ENCODE measurements around the gene DDN. TPM values are rescaled to one million over a fixed set of nuclear protein-coding genes. Genes with fewer than 3 reads are reported as not detected.

Gene DDN
- total and polyA plus RNA-seq, 3 experiments from 2014 or later, result 0.33 to 0.39 TPM; not detected in 1

DNA sequence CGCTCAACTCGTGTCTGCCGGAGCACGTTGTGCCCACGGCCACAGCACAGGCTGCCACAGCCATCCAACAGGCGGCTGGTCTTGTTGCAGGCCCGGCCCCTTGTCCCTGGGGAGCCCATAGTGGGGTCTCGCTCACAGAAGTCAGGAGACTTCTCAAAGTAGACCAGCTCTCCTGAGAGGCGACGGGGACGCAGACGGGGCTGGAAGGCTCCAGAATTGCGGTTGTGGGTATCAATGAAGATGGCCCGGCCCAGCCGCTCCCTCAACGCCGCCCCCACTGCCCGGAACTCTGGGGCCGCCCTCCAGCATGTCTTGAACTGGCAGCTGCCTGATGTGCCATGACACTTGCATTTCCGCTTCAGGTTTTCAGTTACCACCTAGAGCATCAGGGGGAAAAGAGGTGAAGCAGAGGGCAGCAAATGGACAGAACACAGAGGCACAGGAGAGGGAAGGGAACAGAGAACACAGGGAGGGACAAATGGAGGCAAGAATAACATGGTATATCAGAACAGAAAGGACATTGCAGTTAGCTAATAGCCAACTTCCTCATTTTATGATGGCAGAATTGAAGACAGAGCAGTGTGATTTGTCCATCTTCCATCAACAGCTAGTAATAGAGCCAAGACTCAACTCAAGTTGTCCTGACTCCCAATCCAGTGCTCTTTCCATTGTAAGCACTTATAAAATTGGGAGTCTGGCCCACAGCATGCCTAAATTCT, 32.8 kb downstream of the DDN start:
- Histone ChIP-seq H3K27ac (ENCODE audit: low read depth, low read length) (no peak overlapping the region), H3K9me3 (ENCODE audit: low read length) (no peaks in the 10 kb centered on the region), H3K36me3 (ENCODE audit: insufficient read depth, low read length) (no peaks in the 10 kb centered on the region), H3K27me3 (ENCODE audit: insufficient read depth, low read length, poor library complexity, severe bottlenecking) (peaks cover 13% of the 10 kb centered on the region), H3K4me3 (ENCODE audit: low read length) (no peak overlapping the region), H3K4me1 (ENCODE audit: insufficient read depth, low read length) (peaks cover 23% of the 10 kb centered on the region)
- Mint-ChIP-seq H3K4me3 (no peak overlapping the region), H3K9me3 (no peaks in the 10 kb centered on the region), H3K27ac (no peak overlapping the region), H3K27me3 (peaks cover 7 to 9% of the 10 kb centered on the region in 2 donors), H3K36me3 (no peaks in the 10 kb centered on the region), H3K4me1 (peaks cover 13 to 23% (median 14%) of the 10 kb centered on the region in 3 donors)
- POLR2A ChIA-PET, result interaction anchor here (0.6 to 0.7 kb wide), 3 partner anchors 37 to 99 kb away, joined by 3 to 5 read pairs (median 5); no protein-coding TSS in a partner anchor
- no peak for DNase-seq
- CTCF ChIA-PET, result interaction anchor here (4.8 to 4.9 kb wide), 2 partner anchors 13 to 21 kb away, joined by 34 to 45 read pairs; partner anchors contain the start of gene WNT1

DNA sequence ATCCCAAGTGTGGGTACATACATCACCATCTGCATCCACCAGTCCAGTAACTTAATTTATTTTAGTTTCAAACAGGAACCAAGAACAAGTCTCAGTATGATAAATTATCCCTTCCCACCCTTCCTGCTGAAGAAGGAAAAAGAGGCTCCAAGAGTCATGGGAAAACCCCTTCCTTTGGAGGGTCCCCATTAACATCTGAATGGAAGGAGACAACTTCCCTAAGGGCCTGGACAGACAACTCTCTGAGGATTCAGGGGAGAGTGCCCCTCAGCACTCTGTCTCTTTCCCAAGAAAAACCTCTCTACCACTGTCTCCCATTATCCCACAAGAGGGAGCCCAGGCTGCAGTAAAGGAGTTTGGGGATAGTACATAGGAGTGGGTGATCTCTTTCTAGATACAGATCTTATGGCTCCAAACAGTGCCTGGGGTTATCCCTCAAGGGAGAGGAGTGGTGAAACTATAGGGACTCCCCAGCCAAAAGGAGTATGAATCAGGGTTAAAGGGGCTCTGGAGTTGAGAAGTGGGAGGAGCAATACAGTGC, 33.8 kb downstream of the DDN start:
- peak overlapping the region in 1 of 8 donors; percentile 14 for H3K27ac Mint-ChIP-seq
- no peak for DNase-seq
- H3K4me1 Mint-ChIP-seq, result peaks cover 4 to 13% (median 5%) of the 10 kb centered on the region in 3 donors
- H3K27me3 Mint-ChIP-seq, result peaks cover 0 to 6% of the 10 kb centered on the region in 2 donors
- H3K4me3 ChIP-seq (ENCODE audit: low read length), result no peak overlapping the region
- no peak overlapping the region for H3K4me3 Mint-ChIP-seq
- peaks cover 13% of the 10 kb centered on the region for H3K4me1 ChIP-seq (ENCODE audit: insufficient read depth, low read length)
- H3K36me3 ChIP-seq (ENCODE audit: insufficient read depth, low read length), result no peaks in the 10 kb centered on the region
- no peaks in the 10 kb centered on the region for H3K9me3 Mint-ChIP-seq
- peaks cover 3% of the 10 kb centered on the region for H3K27me3 ChIP-seq (ENCODE audit: insufficient read depth, low read length, poor library complexity, severe bottlenecking)
- ChIA-PET POLR2A (no interaction called here), CTCF (interaction anchor here (2.5 to 4.8 kb wide), 2 partner anchors 13 to 14 kb away, joined by 6 to 45 read pairs; partner anchors contain the start of gene WNT1)
- H3K36me3 Mint-ChIP-seq, result no peaks in the 10 kb centered on the region
- no peak overlapping the region for H3K27ac ChIP-seq (ENCODE audit: low read depth, low read length)
- H3K9me3 ChIP-seq (ENCODE audit: low read length), result no peaks in the 10 kb centered on the region

DNA sequence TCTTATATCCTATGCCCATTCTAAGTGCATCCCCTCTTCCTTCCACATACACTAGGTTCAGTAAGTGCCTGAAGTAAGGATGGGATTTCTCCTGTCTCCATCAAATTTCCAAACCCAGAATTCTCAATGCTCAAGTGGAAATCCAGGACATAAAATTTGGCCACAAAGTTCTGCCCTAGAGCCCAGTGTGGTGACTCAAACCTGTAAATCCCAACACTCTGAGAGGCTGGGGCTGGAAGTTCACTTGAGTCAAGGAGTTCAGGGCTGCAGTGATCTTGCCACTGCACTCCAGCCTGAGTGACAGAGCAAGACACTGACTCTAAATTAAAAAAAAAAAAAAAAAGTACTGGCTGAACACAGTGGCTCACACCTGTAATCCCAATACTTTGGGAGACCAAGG, 37.4 kb downstream of the DDN start:
- Histone ChIP-seq H3K36me3 (ENCODE audit: insufficient read depth, low read length) (no peaks in the 10 kb centered on the region), H3K4me1 (ENCODE audit: insufficient read depth, low read length) (peaks cover 6% of the 10 kb centered on the region), H3K27ac (ENCODE audit: low read depth, low read length) (no peak overlapping the region), H3K27me3 (ENCODE audit: insufficient read depth, low read length, poor library complexity, severe bottlenecking) (no peaks in the 10 kb centered on the region), H3K4me3 (ENCODE audit: low read length) (no peak overlapping the region), H3K9me3 (ENCODE audit: low read length) (no peaks in the 10 kb centered on the region)
- ChIA-PET POLR2A (no interaction called here), CTCF (interaction anchor here (1.2 to 1.3 kb wide), 2 partner anchors 16 to 35 kb away, joined by 3 to 4 read pairs; no protein-coding TSS in a partner anchor)
- DNase-seq, result no peak
- peaks cover 0 to 6% of the 10 kb centered on the region in 2 donors for H3K27me3 Mint-ChIP-seq
- H3K9me3 Mint-ChIP-seq, result no peaks in the 10 kb centered on the region
- no peak overlapping the region for H3K4me3 Mint-ChIP-seq
- no peak overlapping the region for H3K27ac Mint-ChIP-seq
- peaks cover 0 to 7% (median 0%) of the 10 kb centered on the region in 3 donors for H3K36me3 Mint-ChIP-seq
- H3K4me1 Mint-ChIP-seq, result peaks cover 8 to 14% (median 8%) of the 10 kb centered on the region in 3 donors

DNA sequence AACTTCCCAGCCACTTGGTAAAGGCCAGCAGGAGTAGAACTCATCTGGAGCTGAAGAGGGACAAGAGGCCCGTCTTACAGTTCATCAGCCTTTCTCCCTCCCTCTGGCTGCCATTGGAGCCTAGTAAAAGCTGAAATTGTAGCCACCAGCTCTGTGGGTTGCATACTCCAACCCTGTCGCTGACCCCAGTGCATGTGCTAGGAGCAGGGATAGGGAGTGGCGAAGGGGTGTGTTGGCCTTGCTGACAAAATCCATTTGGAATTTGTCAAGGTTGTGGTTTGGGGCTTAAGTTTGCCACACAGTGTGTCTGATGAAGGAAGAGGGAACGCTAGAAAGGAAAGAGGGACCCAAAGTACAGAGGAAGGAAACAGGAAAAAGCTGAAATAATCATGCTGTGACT, 37.8 kb downstream of the DDN start:
- Histone ChIP-seq H3K4me1 (ENCODE audit: insufficient read depth, low read length) (peaks cover 9% of the 10 kb centered on the region), H3K4me3 (ENCODE audit: low read length) (no peak overlapping the region), H3K27ac (ENCODE audit: low read depth, low read length) (no peak overlapping the region), H3K27me3 (ENCODE audit: insufficient read depth, low read length, poor library complexity, severe bottlenecking) (no peaks in the 10 kb centered on the region), H3K36me3 (ENCODE audit: insufficient read depth, low read length) (no peaks in the 10 kb centered on the region), H3K9me3 (ENCODE audit: low read length) (no peaks in the 10 kb centered on the region)
- Mint-ChIP-seq H3K9me3 (no peaks in the 10 kb centered on the region), H3K27me3 (peaks cover 0 to 6% of the 10 kb centered on the region in 2 donors), H3K4me3 (no peak overlapping the region), H3K27ac (no peak overlapping the region), H3K36me3 (peaks cover 0 to 11% (median 0%) of the 10 kb centered on the region in 3 donors), H3K4me1 (peaks cover 13 to 18% (median 13%) of the 10 kb centered on the region in 3 donors)
- ChIA-PET CTCF (interaction anchor here (0.8 to 1.3 kb wide), 3 partner anchors 16 to 35 kb away, joined by 3 to 4 read pairs (median 3); no protein-coding TSS in a partner anchor), POLR2A (no interaction called here)
- no peak for DNase-seq

DNA sequence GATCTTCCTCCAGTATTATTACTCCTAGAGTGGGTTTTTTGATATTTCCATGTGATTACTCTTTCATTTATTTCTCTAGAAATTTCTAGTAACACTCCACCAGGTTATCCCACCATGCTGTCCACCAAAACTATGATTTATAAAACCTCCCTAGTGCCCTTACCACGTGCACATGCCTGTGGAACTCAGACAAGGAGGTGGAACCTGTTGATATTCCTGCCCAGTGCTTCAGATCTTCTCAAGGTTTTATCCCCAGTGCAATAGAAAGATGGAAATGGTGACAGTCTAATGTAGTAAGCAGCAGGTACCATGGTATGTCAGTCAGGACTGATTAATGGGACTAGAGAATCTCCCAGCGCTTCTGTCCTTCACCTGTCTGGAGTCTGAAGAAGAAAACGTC, 38.3 kb downstream of the DDN start:
- Mint-ChIP-seq H3K27ac (peak overlapping the region in 1 of 8 donors; percentile 23), H3K27me3 (peaks cover 0 to 6% of the 10 kb centered on the region in 2 donors), H3K9me3 (no peaks in the 10 kb centered on the region), H3K4me1 (peaks cover 18 to 23% (median 18%) of the 10 kb centered on the region in 3 donors), H3K4me3 (peak overlapping the region in 2 of 7 donors; percentile 55 to 64), H3K36me3 (peaks cover 0 to 11% (median 0%) of the 10 kb centered on the region in 3 donors)
- H3K4me3 ChIP-seq (ENCODE audit: low read length), result no peak overlapping the region
- H3K27me3 ChIP-seq (ENCODE audit: insufficient read depth, low read length, poor library complexity, severe bottlenecking), result no peaks in the 10 kb centered on the region
- no peaks in the 10 kb centered on the region for H3K9me3 ChIP-seq (ENCODE audit: low read length)
- H3K4me1 ChIP-seq (ENCODE audit: insufficient read depth, low read length), result peaks cover 14% of the 10 kb centered on the region
- POLR2A ChIA-PET, result no interaction called here
- no peaks in the 10 kb centered on the region for H3K36me3 ChIP-seq (ENCODE audit: insufficient read depth, low read length)
- no peak overlapping the region for H3K27ac ChIP-seq (ENCODE audit: low read depth, low read length)
- CTCF ChIA-PET, result interaction anchor here (0.8 to 1.2 kb wide), 2 partner anchors 31 to 36 kb away, joined by 3 read pairs; no protein-coding TSS in a partner anchor
- no peak for DNase-seq

DNA sequence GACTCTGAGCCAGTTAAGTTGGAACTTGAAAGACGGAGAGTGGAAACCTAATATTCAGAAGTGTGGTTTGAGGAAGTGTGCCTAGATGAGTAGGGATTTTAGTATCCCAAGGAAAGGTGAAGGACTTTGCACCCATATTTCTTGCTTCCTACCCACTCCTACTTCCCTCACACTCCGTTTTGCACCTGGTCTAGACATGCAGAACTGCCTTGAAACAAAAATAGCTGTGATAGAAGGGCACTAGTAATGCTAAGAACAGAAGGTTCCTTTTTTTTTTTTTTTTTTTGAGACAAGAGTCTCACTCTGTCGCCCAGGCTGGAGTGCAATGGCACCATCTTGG, 41.2 kb downstream of the DDN start:
- CTCF ChIA-PET, result interaction anchor here (0.8 to 4.3 kb wide), 12 partner anchors 11 to 107 kb away, joined by 3 to 50 read pairs (median 5); partner anchors contain the start of genes FKBP11 and WNT1
- Histone ChIP-seq H3K27me3 (ENCODE audit: insufficient read depth, low read length, poor library complexity, severe bottlenecking) (no peaks in the 10 kb centered on the region), H3K4me1 (ENCODE audit: insufficient read depth, low read length) (peaks cover 33% of the 10 kb centered on the region), H3K36me3 (ENCODE audit: insufficient read depth, low read length) (no peaks in the 10 kb centered on the region), H3K9me3 (ENCODE audit: low read length) (no peaks in the 10 kb centered on the region), H3K4me3 (ENCODE audit: low read length) (peak overlapping the region; percentile 83), H3K27ac (ENCODE audit: low read depth, low read length) (peak overlapping the region; percentile 84)
- H3K4me3 Mint-ChIP-seq, result peak overlapping the region; percentile 93 to 99 (median 96)
- DNase-seq, result no peak
- H3K9me3 Mint-ChIP-seq, result no peaks in the 10 kb centered on the region
- H3K27me3 Mint-ChIP-seq, result peaks cover 0 to 6% of the 10 kb centered on the region in 2 donors
- peak overlapping the region in 7 of 8 donors; percentile 68 to 97 (median 93) for H3K27ac Mint-ChIP-seq
- POLR2A ChIA-PET, result interaction anchor here (1.0 to 1.4 kb wide), 8 partner anchors 16 to 173 kb away, joined by 3 to 18 read pairs (median 4); partner anchors contain the start of genes DDX23, FKBP11, LMBR1L and TUBA1B
- H3K4me1 Mint-ChIP-seq, result peaks cover 34 to 48% (median 41%) of the 10 kb centered on the region in 3 donors
- peaks cover 0 to 14% (median 0%) of the 10 kb centered on the region in 3 donors for H3K36me3 Mint-ChIP-seq

DNA sequence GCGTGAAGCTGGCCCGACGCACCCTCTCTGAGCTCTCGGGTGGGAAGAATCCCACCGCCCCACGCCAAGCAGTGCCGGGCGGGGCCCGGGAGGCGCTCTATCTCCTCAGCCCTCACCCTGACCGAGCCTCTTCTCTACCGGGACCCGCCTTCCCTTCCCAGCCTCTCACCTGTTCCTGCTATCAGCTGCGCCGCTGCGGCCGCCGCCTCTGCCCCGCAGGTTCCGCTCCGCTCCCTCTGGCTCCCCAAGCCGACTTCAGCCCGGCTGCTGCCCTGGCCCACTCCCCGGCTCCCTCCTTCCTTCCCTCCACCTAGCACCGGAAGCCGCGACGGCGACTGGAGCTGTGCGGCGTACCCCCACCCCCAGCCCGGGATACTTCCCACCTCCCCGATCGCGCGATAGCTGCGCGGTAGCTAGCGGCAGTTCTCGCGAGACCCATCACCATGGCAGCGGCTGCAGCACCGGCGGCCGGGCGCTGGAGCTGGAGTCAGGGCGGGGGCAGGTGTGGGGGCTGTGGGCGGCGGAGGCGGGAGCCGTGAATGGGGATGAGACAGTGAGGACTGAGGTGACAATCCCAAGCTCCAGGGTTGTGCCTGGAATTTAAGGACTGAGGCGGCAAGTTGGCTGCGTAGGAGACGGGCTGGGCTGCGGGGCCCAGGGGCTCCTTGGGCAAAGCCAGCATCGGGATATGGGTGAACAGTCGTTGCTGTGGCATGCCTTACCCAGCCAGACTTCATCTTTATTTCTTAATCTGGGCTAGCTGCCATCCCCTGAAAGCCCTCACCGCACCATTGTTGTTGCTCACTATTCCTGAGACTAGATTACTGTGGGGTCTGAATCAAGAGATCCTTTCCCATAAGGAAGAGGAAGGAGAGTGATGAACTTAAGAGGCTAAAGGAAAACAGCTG, 41.8 kb downstream of the DDN start, which contains the start of gene ARF3:
Gene ARF3, minus strand, starts transcription at position 347 of the 908 bp plus-strand sequence. CDS start 16,392 bp downstream, outside the sequence.
- H3K4me1 ChIP-seq (ENCODE audit: insufficient read depth, low read length), result peaks cover 33% of the 10 kb centered on the region

More for the DNA sequence above, 41.8 kb downstream of the DDN start, which contains the start of gene ARF3:
- H3K27me3 Mint-ChIP-seq, result peaks cover 0 to 6% of the 10 kb centered on the region in 2 donors
- peak within 1 kb of the TSS; percentile 84 for H3K27ac ChIP-seq (ENCODE audit: low read depth, low read length)
- peaks cover 0 to 20% (median 0%) of the 10 kb centered on the region in 3 donors for H3K36me3 Mint-ChIP-seq
- no peaks in the 10 kb centered on the region for H3K27me3 ChIP-seq (ENCODE audit: insufficient read depth, low read length, poor library complexity, severe bottlenecking)
- peak; percentile 90 to 96 (median 92) for DNase-seq
- H3K4me1 Mint-ChIP-seq, result peaks cover 35 to 54% (median 44%) of the 10 kb centered on the region in 3 donors
- ChIA-PET CTCF (interaction anchor here (0.6 to 4.3 kb wide), 20 partner anchors 12 to 107 kb away, joined by 3 to 50 read pairs (median 4); partner anchors contain the start of genes FKBP11 and WNT1), POLR2A (interaction anchor here (0.6 to 1.4 kb wide), 9 partner anchors 10 to 173 kb away, joined by 3 to 18 read pairs (median 4); partner anchors contain the start of genes DDX23, FKBP11, LMBR1L and TUBA1B)
- H3K4me3 Mint-ChIP-seq, result peak within 1 kb of the TSS; percentile 93 to 99 (median 96)
- no peaks in the 10 kb centered on the region for H3K9me3 Mint-ChIP-seq
- no peaks in the 10 kb centered on the region for H3K9me3 ChIP-seq (ENCODE audit: low read length)
- peak within 1 kb of the TSS; percentile 83 for H3K4me3 ChIP-seq (ENCODE audit: low read length)
- H3K36me3 ChIP-seq (ENCODE audit: insufficient read depth, low read length), result peaks cover 6% of the 10 kb centered on the region
- H3K27ac Mint-ChIP-seq, result peak within 1 kb of the TSS; percentile 68 to 97 (median 93)

All from CD8-positive, alpha-beta memory T cell (primary cell).